Tibial artery (tissue), 4 donors: ENCODE measurements around the gene ACSM4.

ENCODE experiments used
- DNase-seq, 2 donors: peaks; one replicate each; pipeline ENCODE4 v3.0.0-alpha.2; 2019
- H3K27ac ChIP-seq, 2 donors: fragments of 200-600 bp; sonication (generic) in 1 of 2; 1 replicate in 1 of 2; 2 replicates in 1 of 2; pipeline ENCODE4 v1.5.1; 2018 to 2019; ENCODE audit warnings: mild to moderate bottlenecking in 1 of 2
- H3K27me3 ChIP-seq, 2 donors: fragments of 200-600 bp; sonication (generic) in 1 of 2; one replicate each; pipeline versions ENCODE4 v1.5.1 to v1.6.0; 2016 to 2019
- H3K36me3 ChIP-seq, 3 donors: fragments of 200-600 bp; sonication (generic) in 2 of 3; one replicate each; pipeline ENCODE4 v1.5.1; 2016 to 2019; ENCODE audit warnings: mild to moderate bottlenecking in 2 of 3
- H3K4me1 ChIP-seq, 4 donors: fragments of 200-600 bp; sonication (generic) in 2 of 4; 1 replicate in 3 of 4; 2 replicates in 1 of 4; pipeline ENCODE4 v1.5.1; 2016 to 2019
- H3K4me3 ChIP-seq, 2 donors: fragments of 200-600 bp; sonication (generic) in 1 of 2; 1 replicate in 1 of 2; 2 replicates in 1 of 2; pipeline ENCODE4 v1.5.1; 2018 to 2019; ENCODE audit warnings: mild to moderate bottlenecking in 2 of 2
- H3K9me3 ChIP-seq, 3 donors: fragments of 200-600 bp; sonication (generic) in 1 of 3; one replicate each; pipeline ENCODE4 v1.5.1; 2016 to 2019
- intact Hi-C: fragments of 100-400 bp; cut with DNase I; formaldehyde crosslinking; loops from one replicate; pipeline ENCODE4 v1.15.0; 2023; ENCODE audit warnings: low total_unique reads
- TF ChIP-seq, protein P1 (sequence below), 2 experiments: fragments of 200-600 bp in 1 of 2; fragments of 450-650 bp in 1 of 2; IDR thresholded peaks; one replicate each; pipeline ENCODE4 v1.5.1; 2017 to 2019; ENCODE audit warnings: antibody characterized with exemption in 2 of 2, mild to moderate bottlenecking in 1 of 2, moderate library complexity in 1 of 2

Gene ACSM4

DNA sequence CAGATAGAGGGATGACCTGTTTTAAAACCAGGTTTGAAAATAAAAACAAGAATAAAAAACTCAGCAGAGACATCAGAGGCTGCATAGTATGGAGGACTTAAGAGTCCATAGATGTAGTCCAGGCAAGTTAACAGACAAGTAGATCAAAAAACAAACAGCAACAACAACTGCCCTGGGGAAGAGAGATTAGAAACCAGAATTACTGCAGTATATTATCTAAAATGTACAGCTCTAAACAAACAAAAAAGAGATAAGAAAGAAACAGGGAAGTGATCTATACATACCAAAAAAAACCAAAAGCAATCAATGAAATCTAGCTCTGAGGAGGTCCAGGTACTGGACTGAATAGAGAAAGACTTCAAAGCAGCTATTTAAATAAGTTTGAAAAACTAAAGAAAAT is 48.8 kb downstream of the ACSM4 start:
- H3K27ac ChIP-seq, result no peak overlapping the region
- no peak overlapping the region for H3K4me3 ChIP-seq
- no peak for DNase-seq

DNA sequence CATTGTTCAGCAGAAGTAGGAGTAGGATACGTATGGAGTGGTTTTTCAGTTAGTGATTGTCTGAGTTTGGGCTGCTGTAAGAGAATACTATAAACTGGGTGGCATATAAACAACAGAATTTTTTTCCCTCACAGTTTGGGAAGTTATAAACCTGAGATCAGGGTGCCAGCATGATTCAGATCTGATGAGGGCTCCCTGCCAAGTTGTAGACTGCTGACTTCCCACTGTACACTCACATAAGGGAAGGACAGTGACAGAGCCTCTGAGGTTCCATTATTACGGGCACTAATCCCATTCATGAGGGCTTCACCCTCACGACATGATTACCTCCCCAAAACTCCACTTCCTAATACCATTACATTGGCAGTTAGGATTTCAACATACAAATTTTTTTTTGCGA is 50.7 kb downstream of the ACSM4 start:
- Histone ChIP-seq H3K9me3 (no peaks in the 10 kb centered on the region), H3K4me3 (no peak overlapping the region), H3K4me1 (no peaks in the 10 kb centered on the region), H3K27ac (no peak overlapping the region), H3K36me3 (no peaks in the 10 kb centered on the region), H3K27me3 (no peaks in the 10 kb centered on the region)
- intact Hi-C loops, result no loop called here
- no peak for DNase-seq
- TF ChIP-seq, protein P1, sequence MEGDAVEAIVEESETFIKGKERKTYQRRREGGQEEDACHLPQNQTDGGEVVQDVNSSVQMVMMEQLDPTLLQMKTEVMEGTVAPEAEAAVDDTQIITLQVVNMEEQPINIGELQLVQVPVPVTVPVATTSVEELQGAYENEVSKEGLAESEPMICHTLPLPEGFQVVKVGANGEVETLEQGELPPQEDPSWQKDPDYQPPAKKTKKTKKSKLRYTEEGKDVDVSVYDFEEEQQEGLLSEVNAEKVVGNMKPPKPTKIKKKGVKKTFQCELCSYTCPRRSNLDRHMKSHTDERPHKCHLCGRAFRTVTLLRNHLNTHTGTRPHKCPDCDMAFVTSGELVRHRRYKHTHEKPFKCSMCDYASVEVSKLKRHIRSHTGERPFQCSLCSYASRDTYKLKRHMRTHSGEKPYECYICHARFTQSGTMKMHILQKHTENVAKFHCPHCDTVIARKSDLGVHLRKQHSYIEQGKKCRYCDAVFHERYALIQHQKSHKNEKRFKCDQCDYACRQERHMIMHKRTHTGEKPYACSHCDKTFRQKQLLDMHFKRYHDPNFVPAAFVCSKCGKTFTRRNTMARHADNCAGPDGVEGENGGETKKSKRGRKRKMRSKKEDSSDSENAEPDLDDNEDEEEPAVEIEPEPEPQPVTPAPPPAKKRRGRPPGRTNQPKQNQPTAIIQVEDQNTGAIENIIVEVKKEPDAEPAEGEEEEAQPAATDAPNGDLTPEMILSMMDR (IDR thresholded peaks at IDR 0.05), result no peak

More for the DNA sequence above, 48.8 kb downstream of the ACSM4 start:
- TF ChIP-seq, protein P1 (IDR thresholded peaks at IDR 0.05), result no peak
- Histone ChIP-seq H3K36me3 (no peaks in the 10 kb centered on the region), H3K4me1 (no peaks in the 10 kb centered on the region), H3K27me3 (no peaks in the 10 kb centered on the region), H3K9me3 (no peaks in the 10 kb centered on the region)
- intact Hi-C loops, result no loop called here

DNA sequence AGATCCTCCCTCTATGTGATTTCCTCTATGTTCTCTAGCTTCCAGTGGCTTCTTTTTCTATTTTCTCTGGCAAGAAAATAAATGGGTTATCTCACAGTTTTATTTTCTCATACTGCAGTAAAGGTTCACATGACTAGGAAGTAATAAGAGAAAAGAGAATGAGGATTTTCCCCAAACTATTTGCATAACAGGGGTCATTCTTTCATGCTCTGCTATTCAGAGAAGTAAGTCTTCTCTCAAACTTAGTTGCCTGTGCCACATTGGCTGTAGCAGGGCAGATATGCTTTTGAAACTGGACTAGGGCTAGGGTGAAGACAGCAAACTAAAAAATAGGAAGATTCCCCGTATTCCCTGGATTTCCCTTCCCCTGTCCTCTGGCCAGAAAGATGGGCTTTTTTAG is 57.4 kb downstream of the ACSM4 start:
- DNase-seq, result no peak
- TF ChIP-seq, protein P1 (IDR thresholded peaks at IDR 0.05), result no peak
- Histone ChIP-seq H3K27ac (no peak overlapping the region), H3K9me3 (no peaks in the 10 kb centered on the region), H3K4me1 (no peaks in the 10 kb centered on the region), H3K4me3 (no peak overlapping the region), H3K27me3 (no peaks in the 10 kb centered on the region), H3K36me3 (no peaks in the 10 kb centered on the region)
- intact Hi-C loops, result no loop called here

- no peaks in the 10 kb centered on the region for H3K36me3 ChIP-seq
- intact Hi-C loops, result no loop called here
- DNase-seq, result no peak
- H3K4me1 ChIP-seq, result no peaks in the 10 kb centered on the region
- no peak overlapping the region for H3K27ac ChIP-seq
- no peaks in the 10 kb centered on the region for H3K27me3 ChIP-seq
- TF ChIP-seq, protein P1 (IDR thresholded peaks at IDR 0.05), result no peak
- no peaks in the 10 kb centered on the region for H3K9me3 ChIP-seq
- no peak overlapping the region for H3K4me3 ChIP-seq
These were observed 58.9 kb downstream of the ACSM4 start for GRCh38 chr12:7362734-7363133.

GRCh38 chr12:7369274-7369729 is 65.4 kb downstream of the ACSM4 start:
- Histone ChIP-seq H3K36me3 (no peaks in the 10 kb centered on the region), H3K4me1 (peaks cover 0 to 4% (median 0%) of the 10 kb centered on the region in 4 donors), H3K27me3 (no peaks in the 10 kb centered on the region), H3K9me3 (no peaks in the 10 kb centered on the region), H3K27ac (no peak overlapping the region), H3K4me3 (no peak overlapping the region)
- DNase-seq, result no peak
- intact Hi-C loops, result no loop called here
- TF ChIP-seq, protein P1 (IDR thresholded peaks at IDR 0.05), result no peak

DNA sequence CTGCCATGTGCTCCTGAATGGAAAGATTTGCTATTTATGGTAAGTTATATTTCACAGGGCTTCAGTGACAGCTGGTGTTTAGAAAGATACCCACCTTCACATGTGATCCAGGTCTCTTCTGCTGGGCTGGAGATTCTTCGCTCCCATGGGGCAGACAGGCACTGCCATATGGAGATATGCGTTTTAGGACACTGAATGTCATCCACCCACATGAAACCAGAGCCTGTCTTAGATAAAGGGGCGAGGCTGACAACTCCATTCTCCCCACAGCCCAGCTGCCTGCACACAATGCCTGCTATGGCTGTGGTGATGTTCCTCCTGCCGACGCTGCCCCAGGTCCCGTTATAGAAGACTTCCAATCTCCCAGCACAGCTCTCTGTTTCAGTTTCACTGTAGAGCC is 69.4 kb downstream of the ACSM4 start:
- no peak overlapping the region for H3K27ac ChIP-seq
- no peaks in the 10 kb centered on the region for H3K27me3 ChIP-seq
- H3K36me3 ChIP-seq, result no peaks in the 10 kb centered on the region
- H3K4me3 ChIP-seq, result no peak overlapping the region
- H3K4me1 ChIP-seq, result peaks cover 0 to 4% (median 0%) of the 10 kb centered on the region in 4 donors
- TF ChIP-seq, protein P1 (IDR thresholded peaks at IDR 0.05), result no peak
- no peak for DNase-seq
- intact Hi-C loops, result no loop called here
- H3K9me3 ChIP-seq, result no peaks in the 10 kb centered on the region
